IPS-18a (cell line): Measurements from ENCODE around the gene DOK6.

Source experiments
- H3K27ac ChIP-seq: one replicate; pipeline ENCODE4 v1.5.1; 2013; ENCODE audit warnings: low read length
- H3K27me3 ChIP-seq: one replicate; pipeline ENCODE4 v1.6.1; 2013; ENCODE audit warnings: mild to moderate bottlenecking, low read length; ENCODE audit not compliant: control insufficient read depth, insufficient read depth
- H3K36me3 ChIP-seq: one replicate; pipeline ENCODE4 v1.6.1; 2013; ENCODE audit warnings: low read depth, low read length; ENCODE audit not compliant: control insufficient read depth
- H3K4me1 ChIP-seq: one replicate; pipeline ENCODE4 v1.6.1; 2013; ENCODE audit warnings: low read depth, low read length; ENCODE audit not compliant: control insufficient read depth
- H3K4me3 ChIP-seq: one replicate; pipeline ENCODE4 v1.5.1; 2013; ENCODE audit warnings: low read length
- H3K9ac ChIP-seq: one replicate; pipeline ENCODE4 v1.6.1; 2013; ENCODE audit warnings: mild to moderate bottlenecking, low read length, moderate library complexity
- H3K9me3 ChIP-seq: one replicate; pipeline ENCODE4 v1.6.1; 2013; ENCODE audit warnings: low read depth, low read length; ENCODE audit not compliant: control insufficient read depth

Gene DOK6

GRCh38 chr18:69691008-69691760, 290.5 kb downstream of the DOK6 start:
- no peaks in the 10 kb centered on the region for H3K9me3 ChIP-seq
- no peaks in the 10 kb centered on the region for H3K4me1 ChIP-seq
- H3K9ac ChIP-seq, result no peak overlapping the region
- no peaks in the 10 kb centered on the region for H3K27me3 ChIP-seq
- no peak overlapping the region for H3K4me3 ChIP-seq
- H3K27ac ChIP-seq, result no peak overlapping the region
- no peaks in the 10 kb centered on the region for H3K36me3 ChIP-seq

DNA sequence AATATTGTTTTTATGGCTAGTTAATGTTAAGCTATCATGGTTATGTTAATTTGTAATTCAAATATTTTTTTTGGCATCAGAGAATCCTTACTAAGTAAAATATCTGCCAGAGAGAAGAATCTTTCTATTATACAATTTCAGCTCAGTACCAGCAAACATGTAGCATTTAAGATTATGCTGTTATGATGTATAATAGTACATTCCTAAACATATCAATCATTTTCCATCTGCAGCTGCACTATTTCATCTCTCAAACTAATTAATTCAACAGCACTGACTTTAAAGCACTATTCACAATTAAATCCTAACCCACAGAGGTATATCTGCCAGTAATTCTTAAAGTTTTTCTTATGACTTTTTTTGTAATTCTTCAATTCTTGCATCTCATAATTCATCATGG, 296.4 kb downstream of the DOK6 start:
- H3K4me1 ChIP-seq, result no peaks in the 10 kb centered on the region
- no peaks in the 10 kb centered on the region for H3K36me3 ChIP-seq

DNA sequence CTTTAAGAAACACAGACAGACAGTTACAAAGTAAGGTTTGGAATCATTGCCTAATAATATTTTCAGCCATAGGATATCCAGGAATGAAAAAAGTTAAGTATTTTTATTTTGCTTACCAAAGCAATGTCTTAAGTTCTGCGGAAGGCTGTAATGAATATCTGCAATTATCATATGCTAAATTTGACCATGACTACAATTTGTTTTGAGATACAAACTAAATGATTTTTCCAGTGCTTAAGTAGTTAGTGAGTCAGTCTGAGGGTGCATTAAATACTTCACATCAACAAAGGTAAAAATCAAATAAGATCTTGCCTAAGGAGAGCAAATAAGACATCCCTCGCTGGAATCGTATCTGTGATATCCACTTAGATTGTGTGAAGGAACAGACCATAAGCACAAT, 297.0 kb downstream of the DOK6 start:
- Histone ChIP-seq H3K27me3 (no peaks in the 10 kb centered on the region), H3K9ac (no peak overlapping the region), H3K36me3 (no peaks in the 10 kb centered on the region), H3K27ac (no peak overlapping the region), H3K9me3 (no peaks in the 10 kb centered on the region), H3K4me3 (no peak overlapping the region), H3K4me1 (no peaks in the 10 kb centered on the region)

More for the DNA sequence above, 296.4 kb downstream of the DOK6 start:
- Histone ChIP-seq H3K9me3 (no peaks in the 10 kb centered on the region), H3K4me3 (no peak overlapping the region), H3K27me3 (no peaks in the 10 kb centered on the region), H3K9ac (no peak overlapping the region), H3K27ac (no peak overlapping the region)

DNA sequence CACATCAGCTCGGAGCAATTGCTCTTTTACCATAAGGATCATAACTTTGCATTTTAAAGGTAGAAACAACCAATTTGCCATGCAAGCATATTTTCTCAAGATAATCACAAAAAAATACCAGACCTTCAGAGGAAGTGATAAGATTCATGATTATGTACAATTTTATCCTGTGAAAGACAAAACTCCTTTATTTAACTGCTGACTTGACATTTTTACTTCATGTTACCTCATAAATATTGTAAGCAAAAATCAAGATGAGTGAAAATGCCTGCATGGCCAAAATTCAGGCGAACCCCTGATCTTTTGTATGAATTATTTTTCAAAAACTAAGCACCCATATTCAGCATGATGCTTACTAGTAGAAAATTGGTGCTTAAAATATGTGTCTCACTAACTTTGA, 300.6 kb downstream of the DOK6 start:
- Histone ChIP-seq H3K27ac (no peak overlapping the region), H3K9ac (no peak overlapping the region), H3K9me3 (no peaks in the 10 kb centered on the region), H3K27me3 (peaks cover 16% of the 10 kb centered on the region), H3K4me3 (no peak overlapping the region), H3K36me3 (no peaks in the 10 kb centered on the region), H3K4me1 (peaks cover 9% of the 10 kb centered on the region)

- Histone ChIP-seq H3K36me3 (no peaks in the 10 kb centered on the region), H3K4me3 (no peak overlapping the region), H3K9ac (no peak overlapping the region), H3K27me3 (peaks cover 23% of the 10 kb centered on the region), H3K27ac (no peak overlapping the region), H3K4me1 (peaks cover 9% of the 10 kb centered on the region), H3K9me3 (no peaks in the 10 kb centered on the region)
These were observed 302.8 kb downstream of the DOK6 start for GRCh38 chr18:69703461-69703860.

DNA sequence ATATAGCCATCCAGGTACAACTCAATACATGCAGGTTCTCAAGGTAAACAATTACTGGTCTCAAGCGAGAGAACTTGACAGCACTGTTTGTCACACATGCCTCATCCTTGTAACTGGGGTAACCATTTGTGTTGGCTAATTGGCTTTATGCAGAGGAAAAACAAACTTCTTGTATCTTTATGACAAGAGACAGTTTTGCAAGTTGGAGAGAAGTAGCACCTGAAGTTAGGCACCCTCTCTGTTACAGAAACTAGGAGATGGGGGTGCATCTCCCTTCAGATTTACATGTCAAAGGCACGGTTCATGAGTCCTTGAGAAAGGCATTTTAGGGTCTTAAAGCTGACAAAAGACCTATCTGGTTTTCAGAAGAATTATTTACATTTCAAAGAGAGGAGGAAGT, 305.3 kb downstream of the DOK6 start:
- Histone ChIP-seq H3K9ac (no peak overlapping the region), H3K4me1 (peaks cover 15% of the 10 kb centered on the region), H3K9me3 (no peaks in the 10 kb centered on the region), H3K27me3 (peaks cover 23% of the 10 kb centered on the region), H3K36me3 (no peaks in the 10 kb centered on the region), H3K27ac (no peak overlapping the region), H3K4me3 (no peak overlapping the region)

DNA sequence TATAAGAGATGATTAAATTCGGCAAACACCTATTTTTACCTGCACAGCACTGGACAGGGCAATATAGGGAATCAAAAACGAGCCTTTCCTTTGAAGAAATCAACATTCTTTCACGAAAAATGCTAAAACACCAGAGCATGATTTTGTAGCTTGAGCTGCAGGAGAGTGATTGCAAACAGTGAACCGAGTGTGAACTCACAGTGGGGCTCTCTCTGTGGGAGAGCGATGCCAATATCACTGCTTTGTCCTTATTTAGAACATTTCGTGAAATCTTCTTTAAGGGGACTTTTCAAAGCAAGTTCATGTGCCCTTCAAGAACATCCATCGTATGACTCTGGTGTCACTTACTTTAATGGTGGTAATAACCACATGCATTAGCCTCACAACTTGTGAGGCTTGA, 308.2 kb downstream of the DOK6 start:
- Histone ChIP-seq H3K9me3 (no peaks in the 10 kb centered on the region), H3K9ac (no peak overlapping the region), H3K4me3 (no peak overlapping the region), H3K27ac (no peak overlapping the region), H3K27me3 (peaks cover 19% of the 10 kb centered on the region), H3K4me1 (peaks cover 15% of the 10 kb centered on the region), H3K36me3 (no peaks in the 10 kb centered on the region)

- Histone ChIP-seq H3K4me1 (no peaks in the 10 kb centered on the region), H3K27ac (no peak overlapping the region), H3K9me3 (peaks cover 18% of the 10 kb centered on the region), H3K27me3 (no peaks in the 10 kb centered on the region), H3K9ac (no peak overlapping the region), H3K4me3 (no peak overlapping the region), H3K36me3 (no peaks in the 10 kb centered on the region)
These were observed 314.6 kb downstream of the DOK6 start for GRCh38 chr18:69715191-69715795.

DNA sequence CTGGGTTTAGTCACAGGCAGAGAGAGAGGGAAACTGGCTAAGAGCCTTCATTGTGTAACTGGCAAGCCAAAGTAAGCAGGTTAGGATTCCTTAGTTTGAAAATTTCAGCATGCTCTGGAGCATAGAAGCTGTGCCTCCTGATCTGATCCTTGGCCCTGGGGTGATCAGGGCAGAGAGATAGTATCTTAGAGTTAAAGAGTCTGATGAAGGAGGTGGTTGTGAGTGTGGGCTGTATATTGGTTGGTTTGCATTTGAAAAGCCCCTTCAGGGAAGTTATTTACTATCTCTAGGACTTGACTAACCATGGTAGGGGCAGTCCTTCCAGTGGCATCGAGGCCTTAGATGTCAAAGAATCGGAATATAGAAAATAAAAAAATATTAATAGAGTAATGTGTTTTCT, 316.9 kb downstream of the DOK6 start:
- no peaks in the 10 kb centered on the region for H3K36me3 ChIP-seq
- H3K4me3 ChIP-seq, result no peak overlapping the region

DNA sequence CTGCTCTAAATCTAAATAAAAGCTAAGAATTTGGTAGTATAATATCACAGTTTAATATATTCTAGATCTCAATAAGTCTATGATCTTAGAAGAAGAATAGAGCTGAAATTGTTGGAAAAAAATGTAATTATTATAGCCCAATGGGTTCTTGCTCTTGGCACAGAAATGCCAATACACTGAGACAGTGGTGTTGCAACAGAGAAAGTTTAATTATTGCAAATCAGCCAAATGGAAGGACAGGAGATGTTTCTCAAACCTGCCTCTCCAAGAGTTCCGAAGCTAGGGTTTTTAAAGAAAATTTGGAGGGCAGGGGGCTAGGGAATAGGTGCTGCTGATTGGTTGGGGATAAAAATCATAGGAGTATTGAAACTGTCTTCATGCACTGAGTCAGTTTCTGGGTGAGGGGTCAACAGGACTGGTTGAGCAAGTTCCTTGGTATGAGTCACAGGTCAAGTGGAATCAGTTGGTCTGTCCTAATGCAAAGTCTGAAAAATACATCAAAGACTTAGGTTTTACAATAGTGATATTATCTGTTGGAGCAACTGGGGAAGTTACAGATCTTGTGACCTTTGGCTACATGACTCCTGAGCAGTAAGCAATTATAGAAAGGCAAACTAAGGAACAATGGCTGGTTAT, 318.3 kb downstream of the DOK6 start:
- no peaks in the 10 kb centered on the region for H3K4me1 ChIP-seq
- H3K9ac ChIP-seq, result no peak overlapping the region
- no peak overlapping the region for H3K27ac ChIP-seq
- H3K27me3 ChIP-seq, result no peaks in the 10 kb centered on the region
- no peaks in the 10 kb centered on the region for H3K36me3 ChIP-seq
- H3K9me3 ChIP-seq, result peaks cover 18% of the 10 kb centered on the region
- H3K4me3 ChIP-seq, result no peak overlapping the region

More for the DNA sequence above, 316.9 kb downstream of the DOK6 start:
- H3K9me3 ChIP-seq, result peaks cover 18% of the 10 kb centered on the region
- H3K27me3 ChIP-seq, result no peaks in the 10 kb centered on the region
- no peak overlapping the region for H3K9ac ChIP-seq
- H3K4me1 ChIP-seq, result no peaks in the 10 kb centered on the region
- H3K27ac ChIP-seq, result no peak overlapping the region

DNA sequence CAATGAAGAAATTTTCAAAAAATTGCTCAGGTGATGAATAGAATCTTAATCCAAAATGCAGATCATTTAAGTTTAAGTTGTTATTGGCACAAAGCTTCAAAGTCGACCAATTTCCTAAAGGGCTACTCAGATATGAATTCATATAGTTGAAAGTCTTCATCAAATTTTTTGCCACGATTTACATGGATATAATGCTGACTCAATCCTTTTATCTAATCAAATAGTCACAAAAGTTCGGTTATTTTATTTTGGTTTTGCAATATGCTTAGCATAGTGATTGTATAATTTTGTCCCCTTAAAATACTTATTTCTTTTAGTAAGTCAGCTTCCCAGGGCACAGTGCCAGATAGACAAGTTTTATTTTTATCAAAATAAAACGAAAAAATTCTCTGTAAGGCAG, 319.7 kb downstream of the DOK6 start:
- H3K27me3 ChIP-seq, result no peaks in the 10 kb centered on the region
- H3K36me3 ChIP-seq, result no peaks in the 10 kb centered on the region
- H3K4me3 ChIP-seq, result no peak overlapping the region
- H3K27ac ChIP-seq, result no peak overlapping the region
- peaks cover 18% of the 10 kb centered on the region for H3K9me3 ChIP-seq
- no peaks in the 10 kb centered on the region for H3K4me1 ChIP-seq
- no peak overlapping the region for H3K9ac ChIP-seq
